Endodermal cell (in vitro differentiated cells): ENCODE data around the gene CD80. TPM values are rescaled to one million over a fixed set of nuclear protein-coding genes. Genes with fewer than 3 reads are reported as not detected.
"Not testable (repeated sequence)": the region's sequence is repeated elsewhere in the genome, so short reads cannot be mapped to it uniquely, and the experiment has no call there.

Experiments
- DNase-seq: peaks from one replicate; pipeline ENCODE4 v3.0.0-alpha.2; 2017
- H3K27ac ChIP-seq: 2 replicates; pipeline ENCODE4 v1.5.1; 2013; ENCODE audit warnings: mild to moderate bottlenecking, low read depth, low read length, moderate library complexity
- H3K27me3 ChIP-seq: 2 replicates; pipeline ENCODE4 v1.6.1; 2013; ENCODE audit warnings: mild to moderate bottlenecking, low read length, moderate library complexity; ENCODE audit not compliant: insufficient read depth, control insufficient read depth, poor library complexity, severe bottlenecking
- H3K36me3 ChIP-seq: 2 replicates; pipeline ENCODE4 v1.7.0; 2013; ENCODE audit warnings: mild to moderate bottlenecking, low read length, moderate library complexity; ENCODE audit not compliant: control insufficient read depth, insufficient read depth
- H3K4me1 ChIP-seq: one replicate; pipeline ENCODE4 v1.7.0; 2013; ENCODE audit warnings: low read length; ENCODE audit not compliant: control insufficient read depth, insufficient read depth
- H3K4me3 ChIP-seq: 2 replicates; pipeline ENCODE4 v1.5.1; 2013; ENCODE audit warnings: mild to moderate bottlenecking, low read length, moderate library complexity
- H3K9ac ChIP-seq: 2 replicates; pipeline ENCODE4 v1.6.1; 2013; ENCODE audit warnings: mild to moderate bottlenecking, low read length, moderate library complexity; ENCODE audit not compliant: poor library complexity, severe bottlenecking; ENCODE audit errors: extremely low read depth
- H3K9me3 ChIP-seq: 2 replicates; pipeline ENCODE4 v1.6.1; 2013; ENCODE audit warnings: mild to moderate bottlenecking, low read length, moderate library complexity; ENCODE audit not compliant: control insufficient read depth
- H3K27ac Mint-ChIP-seq: 2 replicates; pipeline ENCODE4 v1.8.0; 2020; ENCODE audit warnings: mixed read lengths
- H3K27me3 Mint-ChIP-seq: 2 replicates; pipeline ENCODE4 v1.8.0; 2021; ENCODE audit warnings: mild to moderate bottlenecking, mixed read lengths; ENCODE audit not compliant: insufficient read depth
- H3K36me3 Mint-ChIP-seq: 2 replicates; pipeline ENCODE4 v1.8.0; 2020; ENCODE audit warnings: low read depth, mixed read lengths
- H3K4me1 Mint-ChIP-seq: 2 replicates; pipeline ENCODE4 v1.8.0; 2020; ENCODE audit warnings: mixed read lengths
- H3K4me3 Mint-ChIP-seq: 2 replicates; pipeline ENCODE4 v1.8.0; 2020; ENCODE audit warnings: mild to moderate bottlenecking, moderate library complexity, mixed read lengths
- H3K9me3 Mint-ChIP-seq: 2 replicates; pipeline ENCODE4 v1.8.0; 2020; ENCODE audit warnings: mild to moderate bottlenecking, mixed read lengths
- CTCF ChIP-seq: fragments of 200-600 bp; sonication (generic); conservative IDR thresholded peaks from 2 replicates; pipeline ENCODE4 v1.5.0; 2021; ENCODE audit warnings: antibody characterized with exemption, mild to moderate bottlenecking
- WGBS, 2 experiments: methylation state at CpG; one replicate each; pipeline versions ENCODE4 v1.1.5 to v1.1.7; 2013; ENCODE audit warnings: missing lambda C conversion rate in 2 of 2, mixed read lengths in 1 of 2; ENCODE audit not compliant: insufficient coverage in 1 of 2, insufficient read length in 1 of 2; 5-methylcytosine and 5-hydroxymethylcytosine counted together
- total RNA-seq, 2 donors: library from RNA; stranded (reverse); fragmentation: NEBNext Ultra II Directional in 1 of 2; extraction: Animal tissue kit (Norgen Biotek cat#: 25700) in 1 of 2; gene quantifications; 2 replicates in 1 of 2; 3 replicates in 1 of 2; pipeline ENCODE4 v1.2.1, GENCODE V29; 2021

Gene CD80
- total RNA-seq, 2 donors from 2014 or later: 2.2 to 2.5 TPM

DNA sequence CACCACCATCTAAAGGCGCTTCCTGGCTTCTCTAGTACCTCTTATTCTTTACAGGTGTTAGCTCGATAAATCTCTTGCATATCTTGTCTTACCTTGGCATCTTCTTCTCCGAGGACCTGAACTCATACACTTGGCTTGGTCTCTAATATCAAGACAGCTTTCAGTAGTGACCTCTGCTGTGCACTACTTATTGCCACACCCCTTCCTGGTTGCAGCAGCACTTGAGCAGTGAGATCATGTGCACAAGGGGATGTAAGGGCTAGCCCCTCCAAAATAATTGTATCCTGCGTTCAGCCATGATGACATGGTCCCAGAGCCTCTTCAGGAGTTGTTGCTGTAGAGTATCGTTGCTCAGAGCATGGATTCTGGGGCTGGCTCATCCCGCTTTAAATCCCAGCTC lies 37.0 kb upstream of the CD80 start:
- peaks cover 45% of the 10 kb centered on the region for H3K4me1 Mint-ChIP-seq

GRCh38 chr3:119595639-119596334 lies 36.4 kb upstream of the CD80 start:
- Histone ChIP-seq H3K36me3 (no peaks in the 10 kb centered on the region), H3K9me3 (peaks cover under 1% of the 10 kb centered on the region), H3K4me3 (no peak overlapping the region), H3K27ac (no peak overlapping the region), H3K27me3 (no peaks in the 10 kb centered on the region), H3K9ac (no peak overlapping the region), H3K4me1 (peaks cover 10% of the 10 kb centered on the region)
- no peak for TF ChIP-seq CTCF
- H3K27ac Mint-ChIP-seq: no peak overlapping the region
- WGBS, 2 experiments: 90 to 93% methylated on average over 6 to 7 of the region's 7 CpGs
- no peaks in the 10 kb centered on the region for H3K27me3 Mint-ChIP-seq
- DNase-seq: no peak
- peaks cover 46% of the 10 kb centered on the region for H3K4me1 Mint-ChIP-seq
- no peaks in the 10 kb centered on the region for H3K36me3 Mint-ChIP-seq
- H3K9me3 Mint-ChIP-seq: no peaks in the 10 kb centered on the region
- H3K4me3 Mint-ChIP-seq: no peak overlapping the region

More for the DNA sequence above, 37.0 kb upstream of the CD80 start:
- H3K4me1 ChIP-seq: peaks cover 11% of the 10 kb centered on the region
- Mint-ChIP-seq H3K9me3 (no peaks in the 10 kb centered on the region), H3K27ac (no peak overlapping the region), H3K27me3 (no peaks in the 10 kb centered on the region), H3K4me3 (no peak overlapping the region), H3K36me3 (no peaks in the 10 kb centered on the region)
- H3K4me3 ChIP-seq: no peak overlapping the region
- no peaks in the 10 kb centered on the region for H3K9me3 ChIP-seq
- DNase-seq: no peak
- no peaks in the 10 kb centered on the region for H3K27me3 ChIP-seq
- no peaks in the 10 kb centered on the region for H3K36me3 ChIP-seq
- no peak overlapping the region for H3K27ac ChIP-seq
- no peak for TF ChIP-seq CTCF
- 92 to 96% methylated on average over 5 to 6 of the region's 6 CpGs for WGBS, 2 experiments
- H3K9ac ChIP-seq: no peak overlapping the region

GRCh38 chr3:119594929-119595328 lies 35.5 kb upstream of the CD80 start:
- not testable (repeated sequence) for H3K4me3 Mint-ChIP-seq, H3K27ac ChIP-seq, H3K27me3 Mint-ChIP-seq, DNase-seq, H3K9me3 ChIP-seq, H3K9ac ChIP-seq, H3K9me3 Mint-ChIP-seq, H3K27ac Mint-ChIP-seq, H3K36me3 ChIP-seq, H3K4me1 ChIP-seq, H3K4me3 ChIP-seq, H3K27me3 ChIP-seq, H3K36me3 Mint-ChIP-seq
- WGBS, 2 experiments: 100% methylated on average over 1 of the region's 1 CpG; no CpG with 5 or more reads in 1 of the 2 experiments
- H3K4me1 Mint-ChIP-seq: peaks cover 48% of the 10 kb centered on the region
